Muscle layer of colon (tissue), 2 donors: ENCODE measurements around the gene SSH2.

Experiments
- H3K27ac ChIP-seq: one replicate; pipeline ENCODE4 v1.7.0; 2013; ENCODE audit warnings: low read depth, mild to moderate bottlenecking, low read length, moderate library complexity
- H3K27me3 ChIP-seq, 2 donors: one replicate each; pipeline ENCODE4 v1.7.0; 2013; ENCODE audit warnings: low read length in 2 of 2, mild to moderate bottlenecking in 2 of 2; ENCODE audit not compliant: insufficient read depth in 2 of 2, control insufficient read depth in 1 of 2
- H3K36me3 ChIP-seq: one replicate; pipeline ENCODE4 v1.7.0; 2013; ENCODE audit warnings: mild to moderate bottlenecking, low read length; ENCODE audit not compliant: insufficient read depth
- H3K4me1 ChIP-seq: one replicate; pipeline ENCODE4 v1.7.0; 2013; ENCODE audit warnings: mild to moderate bottlenecking, low read length; ENCODE audit not compliant: insufficient read depth
- H3K4me3 ChIP-seq, 2 donors: one replicate each; pipeline ENCODE4 v1.7.0; 2013; ENCODE audit warnings: low read length in 2 of 2, low read depth in 1 of 2, mild to moderate bottlenecking in 1 of 2, moderate library complexity in 1 of 2
- H3K9ac ChIP-seq: one replicate; pipeline ENCODE4 v1.7.0; 2013; ENCODE audit warnings: low read length
- H3K9me3 ChIP-seq: one replicate; pipeline ENCODE4 v1.7.0; 2013; ENCODE audit warnings: mild to moderate bottlenecking, low read length
- donor health status: abdominal sarcoma.
- donor health status: Adenocarcinoma of cecum.

The SSH2 gene

GRCh38 chr17:29585080-29585751 lies 344.8 kb downstream of the SSH2 start:
- Histone ChIP-seq H3K9ac (no peak overlapping the region), H3K9me3 (no peaks in the 10 kb centered on the region), H3K4me3 (no peak overlapping the region), H3K27me3 (no peaks in the 10 kb centered on the region), H3K4me1 (peaks cover 41% of the 10 kb centered on the region), H3K36me3 (peaks cover 17% of the 10 kb centered on the region), H3K27ac (peak overlapping the region; percentile 12)

DNA sequence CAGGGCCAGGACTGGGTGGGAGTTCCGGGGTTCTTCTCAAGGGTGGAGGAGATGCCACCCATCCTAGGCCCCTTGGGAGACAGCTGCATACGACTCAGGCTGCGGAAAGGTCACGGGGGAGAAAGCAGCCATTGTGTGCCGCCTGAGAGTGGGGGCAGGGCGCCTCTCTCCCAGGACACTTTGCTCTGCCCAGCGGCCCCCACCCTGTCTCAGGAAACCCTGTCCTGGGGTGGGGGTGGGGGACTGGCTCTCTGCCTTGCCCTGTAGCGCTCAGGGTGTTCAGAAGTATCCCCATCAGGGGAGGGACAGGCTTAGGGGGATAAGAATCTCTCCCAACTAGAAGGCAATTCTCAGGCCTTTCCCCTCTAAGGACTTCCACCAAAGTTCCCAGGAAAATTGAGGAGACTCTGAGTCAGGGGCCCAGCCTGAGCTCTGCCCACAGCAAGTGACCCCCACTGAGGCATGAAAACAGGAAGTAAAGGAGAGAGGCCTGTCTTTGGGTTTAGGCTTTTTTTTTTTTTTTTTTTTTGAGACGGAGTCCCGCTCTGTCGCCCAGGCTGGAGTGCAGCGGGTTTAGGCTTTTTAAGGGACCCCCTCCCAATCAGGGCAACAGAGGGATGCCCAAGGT lies 345.5 kb downstream of the SSH2 start:
- Histone ChIP-seq H3K4me1 (peaks cover 36% of the 10 kb centered on the region), H3K9ac (no peak overlapping the region), H3K27me3 (no peaks in the 10 kb centered on the region), H3K4me3 (no peak overlapping the region), H3K27ac (no peak overlapping the region), H3K36me3 (peaks cover 22% of the 10 kb centered on the region), H3K9me3 (no peaks in the 10 kb centered on the region)

- peaks cover 28% of the 10 kb centered on the region for H3K36me3 ChIP-seq
- H3K4me1 ChIP-seq: peaks cover 35% of the 10 kb centered on the region
- no peak overlapping the region for H3K4me3 ChIP-seq
- no peak overlapping the region for H3K27ac ChIP-seq
- H3K9me3 ChIP-seq: no peaks in the 10 kb centered on the region
- no peak overlapping the region for H3K9ac ChIP-seq
- H3K27me3 ChIP-seq: no peaks in the 10 kb centered on the region
Observed at GRCh38 chr17:29583324-29584248, 346.4 kb downstream of the SSH2 start.

DNA sequence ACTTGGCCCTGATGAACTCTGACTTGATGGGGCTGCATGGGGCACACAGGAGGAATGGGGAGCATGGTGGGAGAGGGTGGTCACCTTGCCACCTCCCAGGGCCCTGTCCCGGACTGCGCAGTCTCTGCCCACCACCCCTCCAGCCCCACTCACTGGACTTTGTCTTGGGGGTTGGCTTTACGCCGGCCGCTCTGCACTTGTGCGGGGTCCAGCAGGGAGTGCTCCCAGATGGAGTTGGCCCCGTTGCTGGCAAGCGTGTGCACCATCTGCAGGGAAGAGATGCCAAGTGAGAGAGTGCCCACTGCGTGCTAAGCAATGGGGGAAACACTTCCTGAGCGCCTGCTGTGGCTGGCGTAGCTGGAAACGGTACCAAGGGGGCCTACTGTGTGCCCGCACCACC lies 347.3 kb downstream of the SSH2 start:
- Histone ChIP-seq H3K9ac (no peak overlapping the region), H3K27me3 (no peaks in the 10 kb centered on the region), H3K4me3 (no peak overlapping the region), H3K4me1 (peaks cover 33% of the 10 kb centered on the region), H3K9me3 (no peaks in the 10 kb centered on the region), H3K36me3 (peaks cover 34% of the 10 kb centered on the region), H3K27ac (no peak overlapping the region)

DNA sequence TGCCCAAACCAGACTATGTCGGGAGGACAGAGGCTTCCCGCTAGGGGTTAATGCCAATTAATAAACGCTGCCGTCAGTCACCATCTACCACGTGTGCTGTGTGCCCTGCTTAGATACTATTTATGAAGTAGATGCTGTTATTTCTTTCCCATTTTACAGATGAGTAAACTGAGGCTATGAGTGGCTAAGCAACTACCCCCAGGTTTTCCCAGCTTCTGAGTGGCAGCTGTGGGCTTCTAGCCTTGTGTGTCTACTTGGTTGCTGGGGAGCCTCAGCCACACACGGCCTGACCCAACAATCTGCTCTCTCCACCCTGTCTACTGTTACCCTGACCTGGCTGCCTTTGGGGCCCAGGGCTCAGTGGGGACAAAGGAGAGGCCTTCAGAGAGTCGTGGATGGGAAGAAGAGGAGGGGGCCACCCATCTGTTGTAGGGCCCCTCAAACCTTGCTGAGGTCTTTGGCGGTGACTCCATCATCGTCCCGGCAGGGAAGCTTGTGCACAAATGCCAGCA lies 347.7 kb downstream of the SSH2 start:
- no peaks in the 10 kb centered on the region for H3K27me3 ChIP-seq

GRCh38 chr17:29581583-29582253 lies 348.3 kb downstream of the SSH2 start:
- Histone ChIP-seq H3K4me3 (no peak overlapping the region), H3K9ac (no peak overlapping the region), H3K27me3 (no peaks in the 10 kb centered on the region), H3K9me3 (no peaks in the 10 kb centered on the region), H3K4me1 (peaks cover 32% of the 10 kb centered on the region), H3K27ac (no peak overlapping the region), H3K36me3 (peaks cover 44% of the 10 kb centered on the region)

More for the DNA sequence above, 347.7 kb downstream of the SSH2 start:
- no peak overlapping the region for H3K9ac ChIP-seq
- peaks cover 38% of the 10 kb centered on the region for H3K36me3 ChIP-seq
- H3K9me3 ChIP-seq: no peaks in the 10 kb centered on the region
- H3K4me1 ChIP-seq: peaks cover 33% of the 10 kb centered on the region
- H3K27ac ChIP-seq: no peak overlapping the region
- H3K4me3 ChIP-seq: no peak overlapping the region

DNA sequence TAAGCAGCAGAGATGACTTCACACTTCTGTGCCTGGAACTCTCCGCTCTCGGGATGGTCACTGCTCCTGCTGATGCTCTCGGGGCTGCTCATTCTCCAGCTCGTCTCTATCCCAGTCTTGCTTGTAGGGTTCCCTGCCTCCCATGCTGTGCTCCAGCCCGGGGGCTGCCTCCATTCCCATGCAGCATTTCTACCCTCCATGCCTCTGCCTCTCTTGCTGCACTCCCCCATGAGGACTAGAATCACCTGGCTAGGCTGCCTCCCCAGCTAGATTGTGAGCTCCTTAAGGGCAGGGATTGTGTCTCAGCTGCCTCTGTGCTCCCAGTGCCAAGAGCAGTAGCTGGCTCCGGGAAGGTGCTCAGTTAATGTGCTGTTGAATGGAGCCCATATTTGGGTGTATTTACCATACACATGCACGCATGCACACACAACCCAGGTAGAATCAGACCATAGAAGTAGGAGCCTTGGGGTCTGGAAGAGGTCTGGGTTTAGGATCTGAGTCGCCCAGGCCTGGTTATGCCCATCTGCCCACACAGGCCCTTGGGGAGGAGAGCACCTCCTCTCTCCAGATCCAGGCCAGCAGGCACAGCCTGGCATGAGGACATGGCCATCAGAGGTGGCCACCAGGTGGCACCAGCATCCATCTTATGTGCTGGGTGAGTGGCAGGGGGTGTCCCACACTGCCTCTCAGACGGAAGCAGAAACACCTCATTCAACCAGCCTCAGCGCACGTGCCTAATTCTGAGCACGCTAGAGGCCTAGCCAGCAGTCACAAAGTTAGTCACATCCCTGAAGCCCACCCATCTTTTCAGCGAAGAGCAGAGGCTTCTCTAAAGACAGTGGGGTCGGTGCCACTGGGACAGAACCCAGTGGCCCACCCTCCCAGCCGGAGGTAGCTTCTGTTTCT lies 349.9 kb downstream of the SSH2 start:
- no peak overlapping the region for H3K27ac ChIP-seq
- H3K36me3 ChIP-seq: peaks cover 59% of the 10 kb centered on the region
- no peak overlapping the region for H3K9ac ChIP-seq
- no peak overlapping the region for H3K4me3 ChIP-seq
- no peaks in the 10 kb centered on the region for H3K27me3 ChIP-seq
- H3K4me1 ChIP-seq: peaks cover 25% of the 10 kb centered on the region
- no peaks in the 10 kb centered on the region for H3K9me3 ChIP-seq

DNA sequence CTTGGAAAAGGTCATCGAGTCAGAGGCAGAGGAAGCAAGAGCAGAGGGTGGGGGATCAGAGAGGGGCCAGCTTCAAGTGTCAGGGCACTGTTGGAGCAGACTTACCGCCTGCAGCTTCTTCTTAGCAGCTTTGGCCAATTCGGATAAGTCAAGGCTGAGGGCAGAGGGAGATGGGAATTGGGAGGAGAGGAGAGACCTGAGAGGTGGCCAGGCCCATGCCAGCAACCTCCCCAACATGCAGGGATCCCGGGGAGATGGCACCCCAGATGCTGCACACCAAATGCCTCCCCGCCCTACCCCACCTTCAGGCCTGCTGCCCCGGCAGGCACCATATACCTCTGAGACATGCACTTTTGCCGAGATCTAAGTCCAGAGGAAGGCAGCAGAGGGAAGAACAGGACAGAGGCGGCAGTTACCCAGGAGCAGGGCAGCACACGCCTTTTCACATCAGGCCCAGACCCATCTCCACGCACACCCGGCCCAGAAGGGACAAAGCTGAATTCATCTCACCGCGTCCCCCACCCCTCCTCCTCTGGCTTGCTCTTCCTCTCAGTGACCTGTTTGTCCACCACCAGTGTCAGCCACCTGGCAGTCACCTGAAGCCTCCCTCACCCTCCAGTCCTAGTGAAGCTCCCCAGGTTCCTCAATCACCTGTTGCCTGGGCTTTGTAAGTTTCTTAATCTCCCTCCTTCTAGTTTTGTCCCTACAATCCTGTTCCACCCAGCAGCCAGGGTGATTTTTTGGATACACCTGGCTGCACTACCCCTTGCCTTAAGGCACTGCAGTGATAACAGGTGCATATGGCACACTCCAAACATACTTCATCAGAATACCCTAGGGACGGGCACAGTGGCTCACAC lies 351.2 kb downstream of the SSH2 start:
- Histone ChIP-seq H3K36me3 (peaks cover 62% of the 10 kb centered on the region), H3K27me3 (no peaks in the 10 kb centered on the region), H3K4me1 (peaks cover 16% of the 10 kb centered on the region), H3K9me3 (no peaks in the 10 kb centered on the region), H3K4me3 (no peak overlapping the region), H3K9ac (no peak overlapping the region), H3K27ac (no peak overlapping the region)

DNA sequence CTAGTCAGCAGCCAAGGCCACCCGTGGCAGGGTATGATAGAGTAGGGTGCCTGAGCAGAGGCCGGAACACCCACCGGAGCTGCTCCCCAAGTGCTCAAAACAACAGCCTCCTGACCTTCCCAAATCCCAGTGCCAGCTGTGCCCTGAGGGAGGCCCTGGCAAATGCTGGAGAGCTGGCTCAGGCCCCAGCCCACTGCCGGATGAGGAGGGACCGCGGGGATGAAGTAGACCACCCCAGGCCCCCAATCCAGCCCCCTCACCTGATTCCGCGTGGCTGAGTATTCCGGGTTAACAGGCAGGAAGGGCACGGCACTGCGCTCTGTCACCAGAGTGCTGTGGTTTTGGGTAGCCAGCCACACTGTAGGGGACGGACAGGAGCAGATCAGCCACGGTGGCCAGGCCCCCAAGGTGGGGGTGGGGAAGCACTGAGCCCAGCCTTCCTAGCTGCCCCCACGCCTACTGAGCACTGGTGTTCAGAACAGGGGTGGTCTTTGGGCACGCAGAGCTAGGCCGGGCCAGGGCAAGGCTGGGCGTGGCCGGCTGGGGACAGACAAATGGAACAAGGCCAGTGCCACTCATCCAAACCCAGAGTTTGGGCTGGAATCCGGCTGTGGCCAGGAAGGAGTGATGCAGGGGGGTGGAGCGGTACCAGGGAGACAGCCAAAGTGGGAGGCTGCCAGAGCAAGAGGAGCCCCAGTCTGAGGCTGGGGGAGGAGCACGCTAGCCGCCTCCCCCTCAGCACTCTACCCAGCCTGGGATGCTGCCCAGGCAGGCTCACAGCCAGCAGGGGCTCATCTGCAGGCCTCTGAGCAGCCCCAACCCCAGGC lies 352.4 kb downstream of the SSH2 start:
- Histone ChIP-seq H3K4me1 (peaks cover 20% of the 10 kb centered on the region), H3K27ac (peak overlapping the region; percentile 55), H3K9me3 (no peaks in the 10 kb centered on the region)

More for the DNA sequence above, 352.4 kb downstream of the SSH2 start:
- H3K36me3 ChIP-seq: peaks cover 56% of the 10 kb centered on the region
- no peak overlapping the region for H3K4me3 ChIP-seq
- H3K27me3 ChIP-seq: no peaks in the 10 kb centered on the region
- H3K9ac ChIP-seq: no peak overlapping the region
